Activated naive CD4-positive, alpha-beta T cell treated with anti-CD3 and anti-CD28 coated beads, Interleukin-2, amount 10 ng/mL, durations not matched to agents 7 days and 5 days (primary cell): ENCODE measurements around the gene STK16.

Experiments
- CTCF ChIA-PET: fragments of 350-600 bp; sonication (Branson Sonifier 250); formaldehyde crosslinking; loops from one replicate; lab custom pipeline; 2021; ENCODE audit warnings: antibody characterized with exemption; lab: Charles Lee
- DNase-seq: peaks from one replicate; pipeline ENCODE4 v3.0.0-alpha.2; 2020
- H3K27ac Mint-ChIP-seq: one replicate; pipeline ENCODE4 v1.8.0; 2021; ENCODE audit warnings: mild to moderate bottlenecking, moderate library complexity, mixed read lengths
- H3K27me3 Mint-ChIP-seq: one replicate; pipeline ENCODE4 v1.8.0; 2021; ENCODE audit warnings: mild to moderate bottlenecking, mixed read lengths
- H3K36me3 Mint-ChIP-seq: one replicate; pipeline ENCODE4 v1.8.0; 2021; ENCODE audit warnings: mixed read lengths
- H3K4me1 Mint-ChIP-seq: one replicate; pipeline ENCODE4 v1.8.0; 2021; ENCODE audit warnings: mixed read lengths
- H3K4me3 Mint-ChIP-seq: one replicate; pipeline ENCODE4 v1.8.0; 2021; ENCODE audit warnings: mild to moderate bottlenecking, moderate library complexity, mixed read lengths
- H3K9me3 Mint-ChIP-seq: one replicate; pipeline ENCODE4 v1.8.0; 2021; ENCODE audit warnings: mixed read lengths

The STK16 gene

GRCh38 chr2:219218732-219219701 is 26.3 kb upstream of the STK16 start, which contains the start of gene ABCB6:
Gene ABCB6, minus strand, starts transcription at chr2:219218958. Its CDS starts 285 bp downstream, at chr2:219218673.
- CTCF ChIA-PET, result interaction anchor here (0.6 to 1.8 kb wide), 8 partner anchors 30 to 637 kb away, joined by 3 to 8 read pairs (median 4); no protein-coding TSS in a partner anchor
- H3K27ac Mint-ChIP-seq, result peak within 1 kb of the TSS; percentile 89
- peaks cover 31% of the 10 kb centered on the region for H3K4me1 Mint-ChIP-seq
- H3K4me3 Mint-ChIP-seq, result peak within 1 kb of the TSS; percentile 81
- H3K27me3 Mint-ChIP-seq, result no peaks in the 10 kb centered on the region
- no peaks in the 10 kb centered on the region for H3K9me3 Mint-ChIP-seq
- peaks cover 41% of the 10 kb centered on the region for H3K36me3 Mint-ChIP-seq
- DNase-seq, result peak; percentile 94

DNA sequence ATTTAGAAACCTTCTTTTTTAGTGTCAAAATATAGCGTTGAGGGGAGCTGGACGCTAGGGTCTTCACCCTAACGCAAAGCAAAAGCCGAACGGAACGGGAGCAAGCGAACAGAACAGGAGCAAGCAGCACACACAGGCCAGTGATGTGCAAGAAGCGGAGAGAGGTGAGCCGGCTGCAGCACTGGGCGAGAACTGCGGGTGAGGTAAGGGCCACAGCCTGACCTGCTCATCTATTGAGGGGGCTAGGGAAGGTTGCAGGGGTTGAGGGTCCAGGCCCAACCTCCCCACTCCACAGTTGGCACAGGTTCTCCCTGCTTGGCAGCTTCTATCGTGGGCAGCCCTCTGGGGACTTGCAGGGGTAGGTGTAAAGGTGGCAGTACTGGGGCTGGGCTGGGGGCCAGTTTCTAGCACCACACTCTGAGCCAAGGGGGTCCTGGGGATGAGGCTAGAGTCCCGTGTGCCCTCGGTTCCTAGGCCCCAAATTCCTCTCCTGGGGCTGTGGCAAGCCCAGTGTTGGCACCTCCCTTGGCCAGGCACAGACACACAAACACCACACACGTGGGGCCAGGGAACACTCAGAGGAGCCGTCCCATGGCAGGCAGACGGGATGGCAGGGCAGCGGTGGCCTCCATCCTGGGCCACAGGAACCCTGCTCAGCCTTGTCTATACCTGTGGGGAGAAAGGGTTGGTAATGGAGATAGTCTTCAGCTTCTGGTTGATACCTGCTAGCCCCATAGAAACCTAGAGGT is 25.3 kb upstream of the STK16 start:
- no peaks in the 10 kb centered on the region for H3K9me3 Mint-ChIP-seq
- no peak for DNase-seq
- peaks cover 31% of the 10 kb centered on the region for H3K4me1 Mint-ChIP-seq
- H3K27me3 Mint-ChIP-seq, result no peaks in the 10 kb centered on the region
- H3K36me3 Mint-ChIP-seq, result peaks cover 42% of the 10 kb centered on the region
- CTCF ChIA-PET, result interaction anchor here (0.7 to 1.8 kb wide), 3 partner anchors 48 to 76 kb away, joined by 3 to 7 read pairs (median 4); no protein-coding TSS in a partner anchor
- H3K4me3 Mint-ChIP-seq, result no peak overlapping the region
- no peak overlapping the region for H3K27ac Mint-ChIP-seq

DNA sequence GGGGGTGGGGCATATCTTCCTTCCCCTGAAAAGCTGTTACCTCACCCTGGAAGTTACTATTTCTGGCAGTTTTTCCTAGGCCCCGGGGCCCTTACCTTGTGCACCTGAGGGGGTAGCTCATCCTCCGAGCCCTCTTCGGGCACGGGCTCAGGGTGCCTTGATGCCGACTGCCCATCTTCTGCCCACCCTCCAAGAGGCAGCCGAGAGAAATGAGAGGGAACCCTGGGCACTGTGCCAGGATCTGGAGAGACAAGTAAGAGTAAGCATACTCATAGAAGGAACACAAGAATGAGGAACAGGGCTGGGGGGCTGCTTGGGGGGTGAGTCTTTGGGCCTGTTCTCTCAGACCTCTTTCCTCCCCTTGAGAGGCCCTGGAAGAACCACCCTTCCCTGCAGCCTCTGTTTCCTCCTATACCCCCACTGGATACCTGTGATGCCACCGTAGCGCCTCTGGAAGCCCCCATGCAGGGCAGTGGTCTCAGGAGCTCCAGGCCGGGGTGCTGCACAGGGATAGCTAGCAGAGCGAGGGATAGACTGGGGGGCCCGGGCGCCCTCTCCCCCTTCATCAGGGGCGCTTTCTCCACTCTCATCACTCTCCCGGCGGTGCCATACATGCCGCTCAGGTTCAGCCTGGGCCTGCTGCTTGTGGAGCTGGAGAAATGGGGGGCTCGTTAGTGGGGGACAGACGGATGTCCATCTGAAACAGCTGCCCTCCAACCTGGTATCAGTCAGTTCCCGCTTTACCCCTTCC is 24.5 kb upstream of the STK16 start:
- H3K36me3 Mint-ChIP-seq, result peaks cover 51% of the 10 kb centered on the region
- CTCF ChIA-PET, result interaction anchor here (1.8 kb wide), 1 partner anchor 75 kb away, joined by 7 read pairs; no protein-coding TSS in a partner anchor

DNA sequence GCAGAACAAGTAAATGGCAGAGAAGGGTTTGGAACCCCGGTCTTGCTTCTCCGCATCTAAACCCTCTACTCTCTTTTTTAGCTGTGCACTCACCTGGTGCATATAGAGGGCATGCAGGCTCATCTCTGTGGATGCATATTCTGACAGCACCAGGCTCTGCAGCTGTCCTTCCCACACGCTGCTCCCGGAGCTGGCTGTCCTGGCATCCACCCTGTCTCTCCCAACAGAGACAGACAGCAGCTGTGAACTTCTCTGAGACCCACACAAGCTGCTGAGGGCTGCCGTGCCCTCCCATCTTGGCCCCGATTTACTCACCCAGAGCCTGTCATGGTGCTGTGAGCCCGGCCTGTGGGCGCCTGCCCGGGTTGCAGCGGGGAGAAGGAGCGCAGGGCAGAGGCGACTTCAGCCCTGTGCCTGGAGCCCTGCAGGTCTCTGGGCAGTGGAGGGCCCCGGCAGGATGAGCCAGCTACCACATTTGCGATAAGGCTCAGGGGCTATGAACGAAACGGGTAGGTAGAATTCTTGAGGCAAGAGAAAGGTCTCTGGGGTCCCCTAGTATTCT is 23.2 kb upstream of the STK16 start:
- no peak overlapping the region for H3K27ac Mint-ChIP-seq
- no peak overlapping the region for H3K4me3 Mint-ChIP-seq
- H3K27me3 Mint-ChIP-seq, result no peaks in the 10 kb centered on the region
- H3K9me3 Mint-ChIP-seq, result no peaks in the 10 kb centered on the region
- CTCF ChIA-PET, result interaction anchor here (0.9 kb wide), 1 partner anchor 11 kb away, joined by 3 read pairs; no protein-coding TSS in a partner anchor
- peaks cover 25% of the 10 kb centered on the region for H3K4me1 Mint-ChIP-seq
- DNase-seq, result no peak
- peaks cover 52% of the 10 kb centered on the region for H3K36me3 Mint-ChIP-seq

More for the DNA sequence above, 24.5 kb upstream of the STK16 start:
- Mint-ChIP-seq H3K4me1 (peaks cover 31% of the 10 kb centered on the region), H3K27me3 (no peaks in the 10 kb centered on the region), H3K27ac (no peak overlapping the region), H3K4me3 (no peak overlapping the region), H3K9me3 (no peaks in the 10 kb centered on the region)
- DNase-seq, result no peak

DNA sequence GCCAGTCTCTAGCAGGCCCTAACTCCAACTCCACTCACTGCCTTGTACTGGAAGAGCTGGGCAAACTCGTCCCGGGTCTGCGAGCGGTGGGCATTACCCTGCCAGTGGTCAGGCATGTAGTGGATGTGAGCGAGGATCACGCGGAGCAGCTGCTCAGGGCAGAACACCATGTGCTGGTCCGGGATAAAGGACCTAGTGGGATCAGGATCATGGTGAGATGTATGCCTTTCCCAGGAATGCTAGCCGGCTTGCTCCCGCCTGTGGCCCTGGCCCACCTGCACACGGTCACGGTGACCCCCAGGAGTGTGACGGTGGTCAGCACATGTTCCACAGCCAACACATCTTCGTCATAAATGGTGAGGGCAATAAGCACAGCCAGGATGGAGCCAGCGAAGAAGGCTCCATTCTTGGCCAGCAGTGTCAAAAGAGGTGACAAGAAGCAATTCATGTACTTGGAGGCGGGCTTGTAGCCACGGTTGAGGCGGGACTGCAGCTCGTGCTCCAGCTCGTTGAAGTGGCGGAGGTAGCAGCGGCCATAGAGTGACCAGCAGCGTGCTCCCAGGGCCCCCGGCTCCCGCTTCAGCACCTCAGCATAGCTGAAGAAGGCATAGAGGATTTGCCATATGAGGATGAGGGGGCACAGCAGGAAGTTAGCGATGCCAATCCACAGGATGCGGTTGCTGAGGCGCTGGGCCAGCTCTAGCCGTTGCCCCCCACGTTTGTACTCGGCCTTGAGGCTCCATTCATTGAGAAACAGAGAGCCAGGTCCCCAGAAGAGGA is 21.3 kb upstream of the STK16 start:
- H3K27me3 Mint-ChIP-seq, result no peaks in the 10 kb centered on the region
- H3K9me3 Mint-ChIP-seq, result no peaks in the 10 kb centered on the region
- DNase-seq, result no peak
- H3K4me1 Mint-ChIP-seq, result peaks cover 28% of the 10 kb centered on the region
- H3K4me3 Mint-ChIP-seq, result no peak overlapping the region
- H3K27ac Mint-ChIP-seq, result no peak overlapping the region
- peaks cover 61% of the 10 kb centered on the region for H3K36me3 Mint-ChIP-seq
- CTCF ChIA-PET, result interaction anchor here (0.7 kb wide), 1 partner anchor 7 kb away, joined by 3 read pairs; no protein-coding TSS in a partner anchor

DNA sequence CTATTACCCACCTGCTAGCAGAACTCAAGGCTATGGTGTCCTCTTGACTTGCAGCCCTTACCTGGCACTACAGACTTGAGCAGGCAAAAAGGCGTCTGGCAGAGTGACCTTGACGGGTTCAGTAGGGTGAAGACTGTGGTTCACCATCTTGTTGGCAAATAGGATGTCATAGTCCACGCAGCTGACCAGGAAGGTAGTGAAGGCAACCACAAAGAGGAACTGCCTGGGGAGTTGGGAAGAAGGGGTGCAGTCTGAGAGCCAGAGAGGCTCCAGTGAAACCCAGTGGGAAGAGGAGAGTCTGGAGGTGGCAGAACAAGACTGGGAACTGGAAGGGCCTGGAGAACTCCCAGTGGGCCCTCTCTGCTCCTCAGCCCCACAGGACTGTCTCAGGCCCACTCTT is 19.9 kb upstream of the STK16 start:
- no peak for DNase-seq
- no peak overlapping the region for H3K4me3 Mint-ChIP-seq
- H3K9me3 Mint-ChIP-seq, result no peaks in the 10 kb centered on the region
- peak overlapping the region; percentile 24 for H3K27ac Mint-ChIP-seq
- no peaks in the 10 kb centered on the region for H3K27me3 Mint-ChIP-seq
- CTCF ChIA-PET, result no interaction called here
- peaks cover 66% of the 10 kb centered on the region for H3K36me3 Mint-ChIP-seq
- H3K4me1 Mint-ChIP-seq, result peaks cover 25% of the 10 kb centered on the region

- Mint-ChIP-seq H3K27ac (peak overlapping the region; percentile 86), H3K36me3 (peaks cover 73% of the 10 kb centered on the region), H3K4me3 (peak overlapping the region; percentile 95), H3K27me3 (no peaks in the 10 kb centered on the region), H3K4me1 (peaks cover 48% of the 10 kb centered on the region), H3K9me3 (no peaks in the 10 kb centered on the region)
- CTCF ChIA-PET, result interaction anchor here (1.1 to 1.4 kb wide), 3 partner anchors 51 to 71 kb away, joined by 4 to 8 read pairs (median 5); partner anchors contain the start of gene DNAJB2
- DNase-seq, result no peak
Measured at GRCh38 chr2:219228041-219228910, 17.0 kb upstream of the STK16 start.

- no peaks in the 10 kb centered on the region for H3K27me3 Mint-ChIP-seq
- CTCF ChIA-PET, result interaction anchor here (1.1 to 2.0 kb wide), 4 partner anchors 23 to 71 kb away, joined by 4 to 12 read pairs (median 5); partner anchors contain the start of gene DNAJB2
- DNase-seq, result no peak
- peaks cover 74% of the 10 kb centered on the region for H3K36me3 Mint-ChIP-seq
- H3K27ac Mint-ChIP-seq, result peak overlapping the region; percentile 86
- no peaks in the 10 kb centered on the region for H3K9me3 Mint-ChIP-seq
- H3K4me1 Mint-ChIP-seq, result peaks cover 52% of the 10 kb centered on the region
- peak overlapping the region; percentile 95 for H3K4me3 Mint-ChIP-seq
Measured at GRCh38 chr2:219228911-219229304, 16.4 kb upstream of the STK16 start.

GRCh38 chr2:219229305-219230058 is 15.8 kb upstream of the STK16 start, which contains the start of the genes ANKZF1 and ATG9A:
Gene ANKZF1, plus strand, starts transcription at chr2:219229806. Its CDS starts 452 bp downstream, at chr2:219230258.
Gene ATG9A, minus strand, starts transcription at chr2:219229636. Its CDS starts 1,612 bp downstream, at chr2:219228024.
- H3K4me1 Mint-ChIP-seq, result peaks cover 54% of the 10 kb centered on the region
- peaks cover 74% of the 10 kb centered on the region for H3K36me3 Mint-ChIP-seq

DNA sequence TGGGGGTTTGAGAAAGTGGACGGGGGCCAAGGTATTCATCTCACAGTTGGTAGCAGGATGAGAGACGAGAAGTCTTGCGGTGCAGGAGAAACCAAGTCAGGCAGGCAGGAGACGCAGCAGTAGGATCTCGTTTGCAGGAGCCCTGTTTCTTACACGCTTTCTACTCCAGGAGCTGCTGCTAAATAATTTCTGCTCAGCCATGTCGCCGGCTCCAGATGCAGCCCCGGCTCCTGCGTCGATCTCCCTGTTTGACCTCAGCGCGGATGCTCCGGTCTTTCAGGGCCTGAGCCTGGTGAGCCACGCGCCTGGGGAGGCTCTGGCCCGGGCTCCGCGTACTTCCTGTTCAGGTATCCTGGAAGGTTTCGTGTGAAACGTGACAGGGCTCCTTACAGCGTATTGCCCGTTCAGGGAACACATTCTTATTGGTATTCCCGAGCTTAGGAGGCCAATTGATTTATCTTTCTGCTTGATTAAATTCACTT is 15.2 kb upstream of the STK16 start:
- DNase-seq, result peak; percentile 69
- Mint-ChIP-seq H3K4me3 (peak overlapping the region; percentile 95), H3K9me3 (no peaks in the 10 kb centered on the region), H3K36me3 (peaks cover 71% of the 10 kb centered on the region), H3K4me1 (peaks cover 57% of the 10 kb centered on the region), H3K27ac (peak overlapping the region; percentile 100), H3K27me3 (no peaks in the 10 kb centered on the region)
- CTCF ChIA-PET, result interaction anchor here (0.8 to 2.0 kb wide), 5 partner anchors 15 to 71 kb away, joined by 4 to 12 read pairs (median 5); partner anchors contain the start of genes DNAJB2, GLB1L and STK16

More at GRCh38 chr2:219229305-219230058, 15.8 kb upstream of the STK16 start, which contains the start of the genes ANKZF1 and ATG9A:
- no peaks in the 10 kb centered on the region for H3K9me3 Mint-ChIP-seq
- peak within 1 kb of the TSS; percentile 100 for H3K27ac Mint-ChIP-seq
- no peaks in the 10 kb centered on the region for H3K27me3 Mint-ChIP-seq
- H3K4me3 Mint-ChIP-seq, result peak within 1 kb of the TSS; percentile 95
- peak; percentile 100 for DNase-seq
- CTCF ChIA-PET, result interaction anchor here (1.1 to 2.0 kb wide), 5 partner anchors 22 to 70 kb away, joined by 4 to 12 read pairs (median 5); partner anchors contain the start of gene DNAJB2

GRCh38 chr2:219234331-219234730 is 10.9 kb upstream of the STK16 start:
- Mint-ChIP-seq H3K4me3 (no peak overlapping the region), H3K36me3 (peaks cover 70% of the 10 kb centered on the region), H3K4me1 (peaks cover 36% of the 10 kb centered on the region), H3K27me3 (no peaks in the 10 kb centered on the region), H3K27ac (no peak overlapping the region), H3K9me3 (no peaks in the 10 kb centered on the region)
- CTCF ChIA-PET, result no interaction called here
- DNase-seq, result no peak
